Heart right ventricle (tissue), 16 donors: ENCODE measurements around the gene STARD3NL. TPM values are rescaled to one million over a fixed set of nuclear protein-coding genes. Genes with fewer than 3 reads are reported as not detected.

Experiments used
- ATAC-seq, 8 donors: fragments of 200-7000 bp; cut with Tn5 transposase; one replicate each; pipeline ENCODE4 v1.9.1; 2020; ENCODE audit warnings: mild to moderate bottlenecking in 8 of 8, moderate library complexity in 8 of 8, moderate number of reproducible peaks in 1 of 8
- DNase-seq, 2 donors: peaks; one replicate each; pipeline ENCODE4 v3.0.0-alpha.2; 2020
- H3K27ac ChIP-seq, 10 donors: fragments of 200-600 bp; sonication (generic) in 2 of 10; one replicate each; pipeline versions ENCODE4 v1.5.0 to v1.8.0; 2020 to 2022; ENCODE audit warnings: mild to moderate bottlenecking in 3 of 10
- H3K27me3 ChIP-seq, 7 donors: fragments of 200-600 bp; one replicate each; pipeline ENCODE4 v1.8.0; 2021 to 2022; ENCODE audit warnings: mild to moderate bottlenecking in 2 of 7
- H3K36me3 ChIP-seq, 9 donors: fragments of 200-600 bp; sonication (generic) in 1 of 9; one replicate each; pipeline versions ENCODE4 v1.5.0 to v1.8.0; 2020 to 2022; ENCODE audit warnings: mild to moderate bottlenecking in 2 of 9
- H3K4me1 ChIP-seq, 9 donors: fragments of 200-600 bp; sonication (generic) in 1 of 9; one replicate each; pipeline versions ENCODE4 v1.5.0 to v1.8.0; 2020 to 2022; ENCODE audit warnings: mild to moderate bottlenecking in 4 of 9
- H3K4me3 ChIP-seq, 10 donors: fragments of 200-600 bp; sonication (generic) in 2 of 10; one replicate each; pipeline versions ENCODE4 v1.5.0 to v1.8.0; 2020 to 2022; ENCODE audit warnings: mild to moderate bottlenecking in 7 of 10, moderate library complexity in 2 of 10
- H3K9me3 ChIP-seq, 11 donors: fragments of 200-600 bp in 10 of 11; sonication (generic) in 2 of 11; one replicate each; pipeline versions ENCODE4 v1.5.0 to v1.8.0; 2013 to 2022; ENCODE audit warnings: mild to moderate bottlenecking in 2 of 11, control low read depth in 1 of 11, moderate library complexity in 1 of 11
- CTCF ChIP-seq, 9 donors: fragments of 200-600 bp; sonication (generic) in 2 of 9; IDR thresholded peaks; one replicate each; pipeline versions ENCODE4 v1.5.0 to v1.8.0; 2021 to 2022; ENCODE audit warnings: antibody characterized with exemption in 9 of 9, mild to moderate bottlenecking in 5 of 9, moderate library complexity in 1 of 9
- WGBS, 2 donors: extraction: QIAGEN DNeasy Blood & Tissue Kit; methylation state at CpG; one replicate each; pipeline ENCODE4 v1.1.7; 2013; ENCODE audit warnings: inconsistent platforms in 1 of 2; 5-methylcytosine and 5-hydroxymethylcytosine counted together
- intact Hi-C, 10 donors: fragments of 100-400 bp; cut with DNase I; formaldehyde crosslinking; loops; one replicate each; pipeline versions ENCODE4 v1.11.1 to v1.14.2; 2022
- polyA plus RNA-seq, 2 donors: library from polyadenylated mRNA; stranded (reverse); fragments of 200-250 nt; gene quantifications; one replicate each; pipeline ENCODE4 v1.2.3, GENCODE V29; 2013
- total RNA-seq, 10 donors: library from RNA; stranded (reverse); fragmentation: NEBNext Ultra II Directional in 3 of 10; extraction: Animal tissue kit (Norgen Biotek cat#: 25700) in 3 of 10; gene quantifications; one replicate each; pipeline versions ENCODE4 v1.2.1 to v1.2.4, GENCODE V29; 2021 to 2023
- donor health status: Arrhythmogenic right ventricular cardiomyopathy.
- donor health status: ischemic (EF 13 %, LVEDD 7.1; RV severe dilation, severe dysfunction).
- donor health status: healthy with polysubstance abuse.
- donor health status: DM: no; HTN: yes; CAD: no.
- donor health status: DM: no; HTN: no; CAD: no.
- donor health status: ischemic (EF 25% LVEDD 6.9; RV normal size, moderate dysfunction).
- donor health status: ischemic (EF 25% LVEDD 5.7; RV mildly dilated, moderate dysfunction).
- donor health status: healthy.
- donor health status: DM: yes; HTN: yes; CAD: no.
- donor health status: Ischemic cardiomyopathy.
- donor health status: ischemic (EF 35%, LVEDD 5.7; RV mildly dilated, moderate dysfunction).
- donor health status: nonischemic (EF 11% LVEDD 7.7; RV severe dilation, severe dysfunction).
- donor health status: DM: yes; HTN: yes; CAD: no.
- donor health status: PGD.
- donor health status: ischemic (EF 29% LVEDD 5.4; RV normal size, mild dysfunction).
- donor health status: nonischemic (EF 23%, LVEDD 6.1; RV moderate dilation, normal function).

Gene STARD3NL
- total and polyA plus RNA-seq, 12 donors, result 11.9 to 29.3 (median 24.1) TPM

GRCh38 chr7:38189231-38189938, 11.3 kb downstream of the STARD3NL start:
- WGBS, 2 donors, result 77 to 80% methylated on average over 4 of the region's 4 CpGs
- Histone ChIP-seq H3K4me1 (peaks cover 4 to 44% (median 31%) of the 10 kb centered on the region in 9 donors), H3K36me3 (no peaks in the 10 kb centered on the region), H3K4me3 (no peak overlapping the region), H3K27ac (no peak overlapping the region), H3K27me3 (no peaks in the 10 kb centered on the region), H3K9me3 (peaks cover 0 to 24% (median 10%) of the 10 kb centered on the region in 11 donors)
- ATAC-seq, result no peak
- no peak for TF ChIP-seq CTCF (IDR thresholded peaks at IDR 0.05)
- intact Hi-C loops, result no loop called here
- no peak for DNase-seq

GRCh38 chr7:38190011-38190410, 12.0 kb downstream of the STARD3NL start:
- intact Hi-C loops, result no loop called here
- DNase-seq, result no peak
- TF ChIP-seq CTCF (IDR thresholded peaks at IDR 0.05), result no peak
- Histone ChIP-seq H3K36me3 (no peaks in the 10 kb centered on the region), H3K27me3 (no peaks in the 10 kb centered on the region), H3K27ac (no peak overlapping the region), H3K4me3 (no peak overlapping the region), H3K9me3 (peaks cover 0 to 24% (median 10%) of the 10 kb centered on the region in 11 donors), H3K4me1 (peaks cover 4 to 41% (median 29%) of the 10 kb centered on the region in 9 donors)
- ATAC-seq, result no peak

GRCh38 chr7:38191791-38192190, 13.7 kb downstream of the STARD3NL start:
- intact Hi-C loops, result no loop called here
- ATAC-seq, result no peak
- H3K36me3 ChIP-seq, result no peaks in the 10 kb centered on the region
- no peak for TF ChIP-seq CTCF (IDR thresholded peaks at IDR 0.05)
- WGBS, 2 donors, result 100% methylated on average over 1 of the region's 1 CpG
- peaks cover 4 to 37% (median 26%) of the 10 kb centered on the region in 9 donors for H3K4me1 ChIP-seq
- no peak overlapping the region for H3K4me3 ChIP-seq
- no peak for DNase-seq
- H3K9me3 ChIP-seq, result peaks cover 0 to 24% (median 10%) of the 10 kb centered on the region in 11 donors
- no peaks in the 10 kb centered on the region for H3K27me3 ChIP-seq
- no peak overlapping the region for H3K27ac ChIP-seq

GRCh38 chr7:38192327-38192726, 14.3 kb downstream of the STARD3NL start:
- ATAC-seq (no peak), DNase-seq (no peak)
- H3K27me3 ChIP-seq, result no peaks in the 10 kb centered on the region
- 96 to 97% methylated on average over 2 of the region's 2 CpGs for WGBS, 2 donors
- no peak for TF ChIP-seq CTCF (IDR thresholded peaks at IDR 0.05)
- H3K4me3 ChIP-seq, result no peak overlapping the region
- no peaks in the 10 kb centered on the region for H3K36me3 ChIP-seq
- peaks cover 4 to 37% (median 23%) of the 10 kb centered on the region in 9 donors for H3K4me1 ChIP-seq
- intact Hi-C loops, result no loop called here
- peaks cover 0 to 24% (median 10%) of the 10 kb centered on the region in 11 donors for H3K9me3 ChIP-seq
- H3K27ac ChIP-seq, result no peak overlapping the region
